ENCODE data around the gene IL11.

IL11 gene

GRCh38 chr19:55345101-55345817 lies 25.0 kb downstream of the IL11 start:
- Histone ChIP-seq H3K4me1 (ENCODE audit: control extremely low read depth in 1 of 4, control insufficient read depth in 4 of 4, insufficient read depth in 4 of 4, low read length in 3 of 4) (peaks cover 0 to 16% (median 13%) of the 10 kb centered on the region in 4 experiments), H3K4me3 (ENCODE audit: control insufficient read depth in 1 of 7, extremely low read depth in 1 of 7, insufficient read depth in 4 of 7, low read depth in 2 of 7, low read length in 6 of 7) (no peak overlapping the region), H3K27ac (ENCODE audit: insufficient read depth in 1 of 2, low read depth in 1 of 2, low read length in 2 of 2, poor library complexity in 1 of 2, severe bottlenecking in 2 of 2) (no peak overlapping the region), H3K9me3 (ENCODE audit: control extremely low read depth in 1 of 5, control insufficient read depth in 4 of 5, insufficient read depth in 2 of 5, low read depth in 1 of 5, low read length in 4 of 5) (no peaks in the 10 kb centered on the region), H3K27me3 (replicated peaks in 2 of 5; ENCODE audit: control insufficient read depth in 4 of 5, insufficient read depth in 5 of 5, low read length in 4 of 5) (no peaks in the 10 kb centered on the region), H3K36me3 (ENCODE audit: control insufficient read depth in 4 of 4, insufficient read depth in 4 of 4, low read length in 3 of 4) (peaks cover 2 to 38% (median 25%) of the 10 kb centered on the region in 4 experiments)
- ChIA-PET CTCF (no interaction called here), POLR2A (no interaction called here)
- DNase-seq, result no peak
- 98% methylated on average over 20 of the region's 22 CpGs for WGBS (ENCODE audit: insufficient coverage)

- POLR2A ChIA-PET, result no interaction called here
- no peak for DNase-seq
- 95% methylated on average over 8 of the region's 9 CpGs for WGBS (ENCODE audit: insufficient coverage)
Measured at GRCh38 chr19:55344444-55344843, 25.8 kb downstream of the IL11 start.

DNA sequence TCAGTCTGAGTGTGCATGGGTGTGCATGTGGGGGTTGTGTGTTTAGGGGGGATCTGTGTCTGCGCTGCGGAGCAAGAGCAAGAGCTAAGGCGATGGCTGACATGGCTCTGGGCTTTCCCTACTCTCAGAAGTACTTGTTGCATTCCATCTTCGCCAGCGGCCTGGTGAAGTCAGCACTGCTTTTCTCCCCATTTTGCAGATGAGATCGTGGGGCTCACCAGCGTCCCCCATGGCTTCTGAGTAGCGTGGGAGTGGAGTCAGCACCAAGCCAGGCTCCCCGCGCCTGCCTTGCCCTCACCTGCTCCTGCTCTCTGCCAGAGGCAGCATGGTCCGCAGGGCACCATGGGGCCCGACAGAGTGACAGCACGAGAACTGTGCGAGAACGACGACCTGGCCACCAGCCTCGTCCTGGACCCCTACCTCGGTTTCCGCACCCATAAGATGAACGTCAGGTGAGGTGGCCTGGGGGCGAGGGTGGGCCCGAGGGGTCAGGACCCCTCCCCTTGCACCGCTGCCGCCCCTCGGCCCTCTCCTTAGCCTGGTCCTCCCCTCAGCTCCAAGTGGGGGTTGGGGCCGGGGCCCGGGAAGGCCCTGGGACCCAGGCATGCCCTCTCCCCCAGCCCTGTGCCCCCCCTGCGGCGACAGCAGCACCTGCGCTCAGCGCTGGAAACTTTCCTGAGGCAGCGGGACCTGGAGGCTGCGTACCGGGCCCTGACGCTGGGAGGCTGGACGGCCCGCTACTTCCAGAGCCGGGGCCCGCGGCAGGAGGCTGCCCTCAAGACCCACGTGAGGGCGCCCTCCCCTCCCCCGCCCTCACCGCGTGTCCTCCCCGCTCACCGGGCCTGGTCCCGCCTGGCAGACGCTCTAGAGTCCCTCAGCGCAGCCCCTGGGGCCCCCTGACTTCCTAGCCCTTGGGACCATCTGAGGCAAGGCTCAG lies 28.4 kb downstream of the IL11 start:
- DNase-seq, result no peak
- H3K36me3 ChIP-seq (ENCODE audit: control insufficient read depth in 4 of 4, insufficient read depth in 4 of 4, low read length in 3 of 4), result peaks cover 2 to 31% (median 20%) of the 10 kb centered on the region in 4 experiments
- H3K27me3 ChIP-seq (replicated peaks in 2 of 5; ENCODE audit: control insufficient read depth in 4 of 5, insufficient read depth in 5 of 5, low read length in 4 of 5), result no peaks in the 10 kb centered on the region
- H3K4me3 ChIP-seq (ENCODE audit: control insufficient read depth in 1 of 7, extremely low read depth in 1 of 7, insufficient read depth in 4 of 7, low read depth in 2 of 7, low read length in 6 of 7), result peak overlapping the region in 5 of 7 experiments; percentile 7 to 85 (median 46)
- no peak overlapping the region for H3K27ac ChIP-seq (ENCODE audit: insufficient read depth in 1 of 2, low read depth in 1 of 2, low read length in 2 of 2, poor library complexity in 1 of 2, severe bottlenecking in 2 of 2)
- POLR2A ChIA-PET, result interaction anchor here (1.1 kb wide), 1 partner anchor 43 kb away, joined by 4 read pairs; no protein-coding TSS in a partner anchor
- no peaks in the 10 kb centered on the region for H3K9me3 ChIP-seq (ENCODE audit: control extremely low read depth in 1 of 5, control insufficient read depth in 4 of 5, insufficient read depth in 2 of 5, low read depth in 1 of 5, low read length in 4 of 5)
- peaks cover 0 to 27% (median 25%) of the 10 kb centered on the region in 4 experiments for H3K4me1 ChIP-seq (ENCODE audit: control extremely low read depth in 1 of 4, control insufficient read depth in 4 of 4, insufficient read depth in 4 of 4, low read length in 3 of 4)
- WGBS (ENCODE audit: insufficient coverage), result 96% methylated on average over 48 of the region's 50 CpGs
- CTCF ChIA-PET, result interaction anchor here (0.9 to 1.4 kb wide), 2 partner anchors 10 to 18 kb away, joined by 3 to 7 read pairs; no protein-coding TSS in a partner anchor

More at GRCh38 chr19:55344444-55344843, 25.8 kb downstream of the IL11 start:
- Histone ChIP-seq H3K4me1 (ENCODE audit: control extremely low read depth in 1 of 4, control insufficient read depth in 4 of 4, insufficient read depth in 4 of 4, low read length in 3 of 4) (peaks cover 0 to 18% (median 16%) of the 10 kb centered on the region in 4 experiments), H3K9me3 (ENCODE audit: control extremely low read depth in 1 of 5, control insufficient read depth in 4 of 5, insufficient read depth in 2 of 5, low read depth in 1 of 5, low read length in 4 of 5) (no peaks in the 10 kb centered on the region), H3K27me3 (replicated peaks in 2 of 5; ENCODE audit: control insufficient read depth in 4 of 5, insufficient read depth in 5 of 5, low read length in 4 of 5) (no peaks in the 10 kb centered on the region), H3K27ac (ENCODE audit: insufficient read depth in 1 of 2, low read depth in 1 of 2, low read length in 2 of 2, poor library complexity in 1 of 2, severe bottlenecking in 2 of 2) (no peak overlapping the region), H3K4me3 (ENCODE audit: control insufficient read depth in 1 of 7, extremely low read depth in 1 of 7, insufficient read depth in 4 of 7, low read depth in 2 of 7, low read length in 6 of 7) (no peak overlapping the region), H3K36me3 (ENCODE audit: control insufficient read depth in 4 of 4, insufficient read depth in 4 of 4, low read length in 3 of 4) (peaks cover 2 to 38% (median 25%) of the 10 kb centered on the region in 4 experiments)
- CTCF ChIA-PET, result no interaction called here

DNA sequence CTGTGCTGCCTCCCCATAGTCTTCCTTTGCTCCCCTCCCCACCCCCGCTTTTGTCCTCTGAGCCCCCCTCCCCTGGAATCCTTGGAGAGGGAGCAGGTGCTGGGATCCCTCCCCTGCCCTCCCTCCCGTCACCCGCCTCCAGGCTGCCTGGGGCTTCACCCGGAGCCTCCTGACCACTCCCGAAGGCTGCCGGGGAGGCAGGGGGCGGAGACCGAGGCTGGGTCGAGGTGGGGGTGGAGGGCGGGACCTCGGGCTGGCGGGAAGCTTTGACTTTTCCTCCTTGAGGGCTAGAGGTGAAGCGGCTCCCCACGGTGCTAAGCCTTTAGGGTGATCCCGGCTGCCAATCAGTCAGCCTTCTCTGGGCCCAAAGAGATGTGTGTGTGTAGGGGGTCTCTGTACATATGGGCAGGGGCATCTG lies 29.1 kb downstream of the IL11 start:
- Histone ChIP-seq H3K9me3 (ENCODE audit: control extremely low read depth in 1 of 5, control insufficient read depth in 4 of 5, insufficient read depth in 2 of 5, low read depth in 1 of 5, low read length in 4 of 5) (no peaks in the 10 kb centered on the region), H3K4me3 (ENCODE audit: control insufficient read depth in 1 of 7, extremely low read depth in 1 of 7, insufficient read depth in 4 of 7, low read depth in 2 of 7, low read length in 6 of 7) (peak overlapping the region in 6 of 7 experiments; percentile 48 to 85 (median 82)), H3K27me3 (replicated peaks in 2 of 5; ENCODE audit: control insufficient read depth in 4 of 5, insufficient read depth in 5 of 5, low read length in 4 of 5) (no peaks in the 10 kb centered on the region), H3K27ac (ENCODE audit: insufficient read depth in 1 of 2, low read depth in 1 of 2, low read length in 2 of 2, poor library complexity in 1 of 2, severe bottlenecking in 2 of 2) (peak overlapping the region in 1 of 2 experiments; percentile 91), H3K4me1 (ENCODE audit: control extremely low read depth in 1 of 4, control insufficient read depth in 4 of 4, insufficient read depth in 4 of 4, low read length in 3 of 4) (peaks cover 0 to 27% (median 25%) of the 10 kb centered on the region in 4 experiments), H3K36me3 (ENCODE audit: control insufficient read depth in 4 of 4, insufficient read depth in 4 of 4, low read length in 3 of 4) (peaks cover 2 to 31% (median 16%) of the 10 kb centered on the region in 4 experiments)
- POLR2A ChIA-PET, result interaction anchor here (0.6 to 1.1 kb wide), 2 partner anchors 43 to 83 kb away, joined by 4 to 7 read pairs; no protein-coding TSS in a partner anchor
- DNase-seq, result peak in 2 of 3 donors; percentile 52
- CTCF ChIA-PET, result interaction anchor here (0.5 to 1.4 kb wide), 3 partner anchors 10 to 1229 kb away, joined by 3 to 7 read pairs (median 4); no protein-coding TSS in a partner anchor
- 0% methylated on average over 3 of the region's 15 CpGs for WGBS (ENCODE audit: insufficient coverage)

DNA sequence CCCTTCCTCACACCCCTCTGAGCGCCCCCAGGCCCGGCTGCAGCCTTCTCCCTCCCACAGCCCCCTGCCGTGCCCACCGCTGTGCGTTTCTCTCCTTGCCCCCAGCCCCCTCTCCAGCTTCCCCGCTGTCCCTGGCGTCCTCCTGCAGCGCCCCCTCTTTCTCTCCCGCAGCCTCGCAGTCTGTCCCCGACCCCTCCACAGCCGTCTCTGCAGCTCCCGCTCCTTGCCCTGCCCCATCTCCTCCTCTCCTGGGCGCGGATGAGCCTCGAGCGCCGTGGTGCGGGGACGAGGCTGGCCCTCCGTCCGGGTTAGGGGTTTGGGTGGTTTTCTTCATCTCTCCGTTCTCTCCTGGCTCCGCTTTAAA lies 29.5 kb downstream of the IL11 start:
- DNase-seq, result peak in 2 of 3 donors; percentile 35 to 52
- Histone ChIP-seq H3K36me3 (ENCODE audit: control insufficient read depth in 4 of 4, insufficient read depth in 4 of 4, low read length in 3 of 4) (peaks cover 2 to 27% (median 15%) of the 10 kb centered on the region in 4 experiments), H3K9me3 (ENCODE audit: control extremely low read depth in 1 of 5, control insufficient read depth in 4 of 5, insufficient read depth in 2 of 5, low read depth in 1 of 5, low read length in 4 of 5) (no peaks in the 10 kb centered on the region), H3K27ac (ENCODE audit: insufficient read depth in 1 of 2, low read depth in 1 of 2, low read length in 2 of 2, poor library complexity in 1 of 2, severe bottlenecking in 2 of 2) (peak overlapping the region in 1 of 2 experiments; percentile 91), H3K4me1 (ENCODE audit: control extremely low read depth in 1 of 4, control insufficient read depth in 4 of 4, insufficient read depth in 4 of 4, low read length in 3 of 4) (peaks cover 0 to 27% (median 25%) of the 10 kb centered on the region in 4 experiments), H3K27me3 (replicated peaks in 2 of 5; ENCODE audit: control insufficient read depth in 4 of 5, insufficient read depth in 5 of 5, low read length in 4 of 5) (no peaks in the 10 kb centered on the region), H3K4me3 (ENCODE audit: control insufficient read depth in 1 of 7, extremely low read depth in 1 of 7, insufficient read depth in 4 of 7, low read depth in 2 of 7, low read length in 6 of 7) (peak overlapping the region; percentile 48 to 85 (median 81))
- ChIA-PET CTCF (interaction anchor here (0.5 to 1.4 kb wide), 4 partner anchors 11 to 1229 kb away, joined by 3 to 7 read pairs (median 4); no protein-coding TSS in a partner anchor), POLR2A (interaction anchor here (0.6 to 1.1 kb wide), 2 partner anchors 44 to 83 kb away, joined by 4 to 7 read pairs; no protein-coding TSS in a partner anchor)
- WGBS (ENCODE audit: insufficient coverage), result 0% methylated on average over 11 of the region's 24 CpGs

- CTCF ChIA-PET, result interaction anchor here (0.7 to 1.8 kb wide), 11 partner anchors 10 to 79 kb away, joined by 3 to 19 read pairs (median 4); partner anchors contain the start of gene TMEM238
- Histone ChIP-seq H3K27me3 (replicated peaks in 2 of 5; ENCODE audit: control insufficient read depth in 4 of 5, insufficient read depth in 5 of 5, low read length in 4 of 5) (no peaks in the 10 kb centered on the region), H3K27ac (ENCODE audit: insufficient read depth in 1 of 2, low read depth in 1 of 2, low read length in 2 of 2, poor library complexity in 1 of 2, severe bottlenecking in 2 of 2) (peak overlapping the region; percentile 81 to 91), H3K9me3 (ENCODE audit: control extremely low read depth in 1 of 5, control insufficient read depth in 4 of 5, insufficient read depth in 2 of 5, low read depth in 1 of 5, low read length in 4 of 5) (no peaks in the 10 kb centered on the region), H3K4me3 (ENCODE audit: control insufficient read depth in 1 of 7, extremely low read depth in 1 of 7, insufficient read depth in 4 of 7, low read depth in 2 of 7, low read length in 6 of 7) (peak overlapping the region; percentile 48 to 85 (median 81)), H3K4me1 (ENCODE audit: control extremely low read depth in 1 of 4, control insufficient read depth in 4 of 4, insufficient read depth in 4 of 4, low read length in 3 of 4) (peaks cover 0 to 27% (median 25%) of the 10 kb centered on the region in 4 experiments), H3K36me3 (ENCODE audit: control insufficient read depth in 4 of 4, insufficient read depth in 4 of 4, low read length in 3 of 4) (peaks cover 2 to 23% (median 14%) of the 10 kb centered on the region in 4 experiments)
- 3% methylated on average over 36 of the region's 44 CpGs for WGBS (ENCODE audit: insufficient coverage)
- POLR2A ChIA-PET, result interaction anchor here (0.6 to 1.8 kb wide), 8 partner anchors 15 to 84 kb away, joined by 5 to 15 read pairs (median 8); partner anchors contain the start of genes PPP6R1, RPL28, TMEM150B and TMEM238
- DNase-seq, result peak in 2 of 3 donors; percentile 9 to 30
Measured at GRCh38 chr19:55339889-55340783, 30.1 kb downstream of the IL11 start.

Data from common myeloid progenitor, CD34-positive (primary cell).